MCF 10A (cell line): ENCODE measurements around the gene DHPS. TPM values are rescaled to one million over a fixed set of nuclear protein-coding genes. Genes with fewer than 3 reads are reported as not detected.
"Not testable (repeated sequence)": the region's sequence is repeated elsewhere in the genome, so short reads cannot be mapped to it uniquely, and the experiment has no call there.

Source experiments
- BruUV-seq: library from RNA; stranded (reverse); fragments of 400-500 nt; replicated peaks from 2 replicates; lab custom pipeline; 2021; lab: Mats Ljungman, UMichigan
- CTCF ChIA-PET: fragments of 300-600 bp; sonication (Branson Sonifier 250); formaldehyde crosslinking; extraction: SDS; loops from one replicate; lab custom pipeline; 2021; ENCODE audit warnings: antibody characterized with exemption, inconsistent platforms; lab: Yijun Ruan, JAX
- POLR2A ChIA-PET: fragments of 300-600, 350-650 bp; sonication (Branson Sonifier 250); formaldehyde crosslinking; extraction: SDS; loops from one replicate; lab custom pipeline; 2020; ENCODE audit warnings: antibody characterized with exemption, inconsistent platforms; lab: Yijun Ruan, JAX
- DNase-seq: peaks from one replicate; pipeline ENCODE4 v3.0.0-alpha.2; 2018; ENCODE audit not compliant: unreplicated experiment
- H3K27ac Mint-ChIP-seq: one replicate; pipeline ENCODE4 v1.8.0; 2022; ENCODE audit warnings: mild to moderate bottlenecking, low read depth, mixed read lengths; ENCODE audit not compliant: unreplicated experiment
- H3K27me3 Mint-ChIP-seq: one replicate; pipeline ENCODE4 v1.8.0; 2022; ENCODE audit warnings: mixed read lengths; ENCODE audit not compliant: insufficient read depth, unreplicated experiment
- H3K36me3 Mint-ChIP-seq: one replicate; pipeline ENCODE4 v1.8.0; 2022; ENCODE audit warnings: mild to moderate bottlenecking, moderate library complexity, mixed read lengths; ENCODE audit not compliant: insufficient read depth, unreplicated experiment
- H3K4me1 Mint-ChIP-seq: one replicate; pipeline ENCODE4 v1.8.0; 2022; ENCODE audit warnings: mixed read lengths; ENCODE audit not compliant: insufficient read depth, unreplicated experiment
- H3K4me3 Mint-ChIP-seq: one replicate; pipeline ENCODE4 v1.8.0; 2022; ENCODE audit warnings: mild to moderate bottlenecking, moderate library complexity, mixed read lengths; ENCODE audit not compliant: unreplicated experiment
- H3K9me3 Mint-ChIP-seq: one replicate; pipeline ENCODE4 v1.8.0; 2022; ENCODE audit warnings: mixed read lengths; ENCODE audit not compliant: unreplicated experiment
- intact Hi-C: fragments of 100-400 bp; cut with micrococcal nuclease; formaldehyde crosslinking; loops from 2 replicates; pipeline ENCODE4 v1.14.1; 2022
- total RNA-seq: library from RNA; stranded (reverse); gene quantifications from 2 replicates; pipeline ENCODE4 v1.2.3, GENCODE V29; 2022
- TF ChIP-seq, protein P1 (sequence below): fragments of 200-600 bp; IDR thresholded peaks from one replicate; pipeline ENCODE4 v1.8.0; 2022; ENCODE audit warnings: antibody characterized with exemption, mild to moderate bottlenecking; ENCODE audit not compliant: unreplicated experiment

DHPS gene
- total RNA-seq, 1 experiment from 2014 or later, result 74.2 TPM

DNA sequence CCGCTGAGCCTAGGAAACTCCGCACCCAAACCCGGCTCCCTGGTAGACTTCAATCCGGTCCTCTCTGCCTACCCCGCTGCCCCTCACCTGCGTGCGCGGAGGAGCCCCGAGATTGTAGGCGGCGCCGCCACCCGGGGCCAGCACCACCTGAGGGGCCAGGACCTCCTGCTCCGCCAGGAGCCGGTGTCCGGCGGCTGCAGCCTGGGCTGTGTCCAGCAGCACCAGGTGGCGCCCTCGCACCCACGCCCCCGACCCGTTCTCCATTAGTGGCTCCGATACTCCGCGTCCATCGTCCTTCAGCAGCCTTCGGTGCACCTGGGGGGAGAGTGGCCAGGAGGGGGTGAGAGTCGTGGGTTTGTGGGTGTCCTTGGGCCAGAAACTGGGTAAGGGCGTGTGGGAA, 33.6 kb downstream of the DHPS start:
- ChIA-PET CTCF (no interaction called here), POLR2A (no interaction called here)
- no peaks in the 10 kb centered on the region for H3K27me3 Mint-ChIP-seq
- BruUV-seq, result no TSS peak
- H3K36me3 Mint-ChIP-seq, result peaks cover 20% of the 10 kb centered on the region
- no peaks in the 10 kb centered on the region for H3K4me1 Mint-ChIP-seq
- H3K27ac Mint-ChIP-seq, result no peak overlapping the region
- intact Hi-C loops, result no loop called here
- no peak overlapping the region for H3K4me3 Mint-ChIP-seq
- no peak for DNase-seq
- TF ChIP-seq, protein P1, sequence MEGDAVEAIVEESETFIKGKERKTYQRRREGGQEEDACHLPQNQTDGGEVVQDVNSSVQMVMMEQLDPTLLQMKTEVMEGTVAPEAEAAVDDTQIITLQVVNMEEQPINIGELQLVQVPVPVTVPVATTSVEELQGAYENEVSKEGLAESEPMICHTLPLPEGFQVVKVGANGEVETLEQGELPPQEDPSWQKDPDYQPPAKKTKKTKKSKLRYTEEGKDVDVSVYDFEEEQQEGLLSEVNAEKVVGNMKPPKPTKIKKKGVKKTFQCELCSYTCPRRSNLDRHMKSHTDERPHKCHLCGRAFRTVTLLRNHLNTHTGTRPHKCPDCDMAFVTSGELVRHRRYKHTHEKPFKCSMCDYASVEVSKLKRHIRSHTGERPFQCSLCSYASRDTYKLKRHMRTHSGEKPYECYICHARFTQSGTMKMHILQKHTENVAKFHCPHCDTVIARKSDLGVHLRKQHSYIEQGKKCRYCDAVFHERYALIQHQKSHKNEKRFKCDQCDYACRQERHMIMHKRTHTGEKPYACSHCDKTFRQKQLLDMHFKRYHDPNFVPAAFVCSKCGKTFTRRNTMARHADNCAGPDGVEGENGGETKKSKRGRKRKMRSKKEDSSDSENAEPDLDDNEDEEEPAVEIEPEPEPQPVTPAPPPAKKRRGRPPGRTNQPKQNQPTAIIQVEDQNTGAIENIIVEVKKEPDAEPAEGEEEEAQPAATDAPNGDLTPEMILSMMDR, result no peak
- H3K9me3 Mint-ChIP-seq, result no peaks in the 10 kb centered on the region

DNA sequence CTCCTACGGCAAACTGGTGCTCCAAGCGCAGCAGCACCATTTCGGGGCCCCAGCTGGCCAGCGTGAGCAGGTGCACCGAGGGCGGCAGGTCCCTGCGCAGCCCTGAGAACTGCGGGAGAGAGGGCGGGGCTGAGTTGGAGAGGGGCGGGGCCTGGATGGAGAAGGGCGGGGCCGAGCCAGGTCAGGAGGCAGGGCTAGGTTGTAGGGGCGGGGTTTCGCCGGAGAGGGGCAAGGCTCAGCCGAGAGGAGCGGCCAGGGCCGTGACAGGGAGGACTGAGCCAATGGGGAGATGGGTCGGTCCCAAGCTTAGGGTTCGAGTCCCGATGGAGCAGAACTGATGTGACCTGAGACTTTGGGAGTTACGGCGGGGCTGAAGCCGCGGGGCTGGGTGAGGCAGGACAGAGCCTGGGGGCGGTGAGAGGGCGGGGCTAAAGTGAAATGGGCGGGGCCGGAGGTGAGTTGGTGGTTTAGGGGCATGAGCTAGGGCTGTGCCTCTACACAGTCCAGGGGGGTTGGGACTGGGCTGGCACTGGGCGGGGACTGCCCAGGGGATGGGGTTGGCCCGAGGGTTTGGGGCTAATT, 34.1 kb downstream of the DHPS start:
- Mint-ChIP-seq H3K27ac (no peak overlapping the region), H3K36me3 (peaks cover 20% of the 10 kb centered on the region), H3K9me3 (no peaks in the 10 kb centered on the region), H3K4me1 (no peaks in the 10 kb centered on the region), H3K27me3 (no peaks in the 10 kb centered on the region), H3K4me3 (no peak overlapping the region)
- no TSS peak for BruUV-seq
- ChIA-PET POLR2A (interaction anchor here (0.6 kb wide), 1 partner anchor 88 kb away, joined by 4 read pairs; no protein-coding TSS in a partner anchor), CTCF (no interaction called here)
- TF ChIP-seq, protein P1, result no peak
- DNase-seq, result no peak
- intact Hi-C loops, result no loop called here

DNA sequence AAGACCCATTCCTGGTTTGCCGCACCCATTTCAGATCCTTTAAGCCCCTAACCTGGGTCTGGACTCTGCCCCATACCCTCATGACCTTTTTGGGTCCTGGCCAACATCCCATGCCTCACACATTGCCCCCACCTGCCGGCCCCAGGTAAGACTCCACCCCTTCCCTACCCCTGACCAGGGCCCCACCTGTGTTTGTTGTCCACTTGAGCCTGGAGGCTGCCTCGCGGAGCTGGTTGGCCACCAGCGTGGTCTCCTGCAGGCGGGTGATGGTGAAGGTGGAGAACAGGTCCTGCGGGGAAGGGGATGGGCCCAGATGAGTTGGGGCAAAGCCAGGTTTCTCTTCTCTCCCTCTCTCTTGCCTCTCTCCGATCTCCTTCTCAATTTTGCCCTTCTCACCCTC, 34.6 kb downstream of the DHPS start:
- ChIA-PET POLR2A (interaction anchor here (0.6 kb wide), 1 partner anchor 88 kb away, joined by 4 read pairs; no protein-coding TSS in a partner anchor), CTCF (no interaction called here)
- no TSS peak for BruUV-seq
- H3K4me3 Mint-ChIP-seq, result no peak overlapping the region
- intact Hi-C loops, result no loop called here
- TF ChIP-seq, protein P1, result no peak
- H3K36me3 Mint-ChIP-seq, result peaks cover 20% of the 10 kb centered on the region
- H3K9me3 Mint-ChIP-seq, result no peaks in the 10 kb centered on the region
- DNase-seq, result no peak
- no peaks in the 10 kb centered on the region for H3K27me3 Mint-ChIP-seq
- H3K4me1 Mint-ChIP-seq, result no peaks in the 10 kb centered on the region
- H3K27ac Mint-ChIP-seq, result no peak overlapping the region

DNA sequence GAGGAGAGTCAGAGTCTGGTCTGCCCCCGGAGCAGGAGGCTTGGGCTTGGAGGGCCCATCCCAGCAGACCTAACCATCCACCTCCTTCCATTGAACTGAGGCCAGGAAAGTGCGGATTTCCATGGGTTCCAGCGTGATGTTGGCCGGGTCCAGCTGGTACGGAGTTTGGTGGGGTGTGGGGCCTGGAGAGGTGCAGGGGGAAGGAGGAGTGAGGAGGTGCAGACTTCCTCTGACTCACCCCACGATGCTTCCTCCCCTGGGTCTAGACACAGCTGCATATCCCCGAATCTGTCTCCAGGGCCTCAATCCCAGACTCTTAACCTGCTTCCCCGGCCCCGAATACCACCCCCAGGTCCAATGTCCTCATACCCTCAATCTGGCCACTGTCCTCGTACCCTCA, 35.1 kb downstream of the DHPS start:
- H3K27me3 Mint-ChIP-seq, result no peaks in the 10 kb centered on the region
- POLR2A ChIA-PET, result no interaction called here
- CTCF ChIA-PET, result no interaction called here
- TF ChIP-seq, protein P1, result no peak
- no TSS peak for BruUV-seq
- H3K27ac Mint-ChIP-seq, result no peak overlapping the region
- intact Hi-C loops, result no loop called here
- no peak for DNase-seq
- no peak overlapping the region for H3K4me3 Mint-ChIP-seq
- no peaks in the 10 kb centered on the region for H3K4me1 Mint-ChIP-seq
- no peaks in the 10 kb centered on the region for H3K9me3 Mint-ChIP-seq
- H3K36me3 Mint-ChIP-seq, result peaks cover 20% of the 10 kb centered on the region

DNA sequence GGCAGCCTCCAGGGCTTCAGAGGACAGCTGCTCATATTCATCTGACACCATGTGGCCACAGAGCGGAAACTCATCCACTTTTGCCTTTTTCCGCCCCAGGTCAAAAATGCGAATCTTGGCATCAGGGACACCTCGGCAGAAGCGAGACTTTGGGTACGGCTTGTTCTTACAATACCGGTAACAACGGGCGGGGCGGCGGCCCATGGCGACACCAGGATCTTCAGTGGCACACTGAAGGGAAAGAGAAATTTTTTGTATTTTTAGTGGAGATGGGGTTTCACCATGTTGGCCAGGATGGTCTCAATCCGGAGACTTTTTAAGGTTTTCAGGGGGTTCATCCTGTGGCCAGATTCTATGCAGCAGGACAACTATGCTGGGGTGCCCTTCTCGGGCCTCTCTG, 38.0 kb downstream of the DHPS start:
- peaks cover 14% of the 10 kb centered on the region for H3K36me3 Mint-ChIP-seq
- H3K4me1 Mint-ChIP-seq, intact Hi-C loops, POLR2A ChIA-PET, BruUV-seq, H3K4me3 Mint-ChIP-seq, CTCF ChIA-PET, H3K27ac Mint-ChIP-seq, H3K9me3 Mint-ChIP-seq, H3K27me3 Mint-ChIP-seq, DNase-seq: not testable (repeated sequence)
